NCI-H69 (cell line): ENCODE data around the gene KNG1.
"Not testable (repeated sequence)": the region's sequence is repeated elsewhere in the genome, so short reads cannot be mapped to it uniquely, and the experiment has no call there.

Experiments
- DNase-seq: peaks from one replicate; lab custom pipeline; 2025; lab: John Stamatoyannopoulos, UW

The KNG1 gene

DNA sequence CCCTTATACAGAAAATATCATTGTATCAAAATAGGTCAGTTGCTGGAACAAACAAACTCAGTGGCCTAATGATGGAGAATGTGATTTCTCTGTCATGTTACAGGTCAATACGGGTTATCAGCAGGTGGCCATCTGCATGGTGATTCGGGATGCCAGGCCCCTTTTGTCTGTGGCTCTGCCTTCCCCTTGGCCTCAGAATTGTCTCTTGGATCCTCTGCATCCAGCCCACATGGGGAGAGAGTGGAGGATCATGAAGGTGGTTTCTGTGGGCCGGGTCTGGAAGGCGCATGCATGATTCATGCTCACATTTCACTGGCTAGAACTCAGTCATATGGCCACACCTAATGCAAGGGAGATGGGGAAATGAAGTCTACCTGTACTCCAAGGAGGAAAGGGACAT is 6.5 kb upstream of the KNG1 start:
- DNase-seq: not testable (repeated sequence)

DNA sequence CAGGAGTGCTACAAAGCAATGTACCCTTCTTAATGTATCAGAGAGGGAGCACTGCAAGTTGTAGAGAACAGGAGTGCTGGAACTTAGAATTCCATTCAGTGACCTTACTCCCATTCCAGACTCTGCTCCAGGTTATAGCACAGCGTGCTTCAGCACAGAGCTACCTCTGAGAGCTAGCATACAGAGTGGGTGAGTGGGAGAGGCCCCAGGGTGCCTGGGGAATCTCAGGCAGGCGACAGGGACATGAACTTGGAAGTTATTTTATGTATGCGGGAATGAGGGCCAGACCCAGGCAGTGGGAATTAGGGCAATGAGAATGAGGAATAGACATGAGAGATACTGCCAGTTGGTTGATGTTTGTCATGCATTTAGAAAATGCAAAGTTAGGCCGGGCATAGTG is 3.7 kb upstream of the KNG1 start:
- DNase-seq: no peak

DNA sequence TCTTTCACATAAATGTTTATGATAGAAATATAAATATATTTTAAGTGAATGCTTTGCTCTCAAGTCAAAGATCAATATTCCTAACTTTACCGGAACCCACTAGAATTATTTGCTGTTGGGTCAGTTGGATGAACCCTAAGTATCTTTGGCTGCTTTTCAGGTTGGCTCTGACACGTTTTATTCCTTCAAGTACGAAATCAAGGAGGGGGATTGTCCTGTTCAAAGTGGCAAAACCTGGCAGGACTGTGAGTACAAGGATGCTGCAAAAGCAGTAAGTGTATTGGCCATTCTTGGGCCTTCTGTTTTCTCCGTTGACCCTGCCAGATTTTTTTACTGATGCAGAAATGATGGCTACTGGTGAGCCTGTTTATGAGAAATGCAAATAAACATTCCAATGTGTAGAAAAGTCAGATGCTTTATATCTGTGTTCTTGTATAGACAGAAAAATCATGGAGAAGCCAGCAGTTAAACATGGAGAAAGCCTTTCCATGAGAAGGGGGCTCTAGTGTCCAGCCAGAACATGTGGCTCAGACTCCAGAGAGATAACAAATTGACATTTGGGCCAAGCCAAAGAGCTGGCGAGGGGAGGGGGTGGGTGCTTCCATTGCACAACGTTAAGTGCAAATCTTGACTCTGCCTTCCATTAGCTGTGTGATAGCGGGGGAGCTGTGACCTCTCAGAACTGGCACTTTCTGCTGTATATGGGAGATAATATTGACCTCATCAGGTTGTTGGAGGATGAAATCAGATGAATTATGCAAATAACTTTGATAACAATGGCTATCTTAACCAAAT is 3.0 kb downstream of the KNG1 start:
- DNase-seq: no peak

DNA sequence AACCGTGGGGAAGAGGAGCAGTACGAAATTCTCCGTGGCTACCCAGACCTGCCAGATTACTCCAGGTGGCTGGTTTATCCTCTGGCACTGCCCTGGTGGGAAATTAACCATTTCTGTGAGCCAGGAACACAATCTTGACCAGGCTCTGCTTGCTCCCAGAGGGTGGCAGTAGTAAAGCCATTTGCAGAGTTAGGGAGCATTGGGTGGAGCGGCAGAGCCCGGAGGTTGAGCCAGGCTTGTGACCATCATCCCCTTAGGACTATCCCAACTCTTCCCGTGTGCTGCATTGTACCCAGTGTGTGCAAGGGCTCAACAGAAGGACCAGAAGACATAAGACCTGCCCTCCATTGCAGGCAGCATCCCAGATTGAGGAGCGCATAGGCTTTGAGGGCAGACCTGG is 5.3 kb downstream of the KNG1 start:
- peak; percentile 6 for DNase-seq

DNA sequence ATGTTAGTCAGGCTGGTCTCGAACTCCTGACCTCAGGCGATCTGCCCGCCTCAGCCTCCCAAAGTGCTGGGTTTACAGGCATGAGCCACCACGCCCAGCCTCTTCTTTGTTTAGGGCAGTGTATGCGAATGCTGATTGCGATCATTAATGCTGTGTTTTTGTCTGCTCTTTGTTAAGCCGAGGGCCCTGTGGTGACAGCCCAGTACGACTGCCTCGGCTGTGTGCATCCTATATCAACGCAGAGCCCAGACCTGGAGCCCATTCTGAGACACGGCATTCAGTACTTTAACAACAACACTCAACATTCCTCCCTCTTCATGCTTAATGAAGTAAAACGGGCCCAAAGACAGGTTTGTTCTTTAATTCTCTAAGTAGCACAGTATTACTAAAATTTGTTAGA is 7.8 kb downstream of the KNG1 start:
- peak; percentile 15 for DNase-seq

DNA sequence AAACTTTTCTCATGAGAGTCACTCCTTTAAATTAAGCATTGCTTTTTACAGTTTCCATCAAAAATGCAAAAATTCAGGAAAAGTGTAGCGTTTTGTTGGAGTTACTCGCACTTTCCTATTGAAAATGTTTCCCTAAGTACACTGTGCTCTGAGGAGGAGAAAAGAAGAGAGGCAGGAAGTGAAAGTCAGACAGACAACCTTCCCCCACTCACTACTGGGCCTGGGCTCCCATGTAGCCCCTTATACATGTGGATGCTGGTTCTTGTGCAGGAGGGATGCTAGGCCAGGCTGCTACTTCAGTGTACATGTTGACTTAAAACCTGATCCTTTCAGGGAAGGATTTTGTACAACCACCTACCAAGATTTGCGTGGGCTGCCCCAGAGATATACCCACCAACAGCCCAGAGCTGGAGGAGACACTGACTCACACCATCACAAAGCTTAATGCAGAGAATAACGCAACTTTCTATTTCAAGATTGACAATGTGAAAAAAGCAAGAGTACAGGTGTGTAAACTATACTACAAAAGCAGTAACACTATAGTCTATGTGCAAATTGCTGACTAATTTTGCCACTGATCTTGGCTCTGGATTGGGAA is 15.1 kb downstream of the KNG1 start:
- DNase-seq: no peak

DNA sequence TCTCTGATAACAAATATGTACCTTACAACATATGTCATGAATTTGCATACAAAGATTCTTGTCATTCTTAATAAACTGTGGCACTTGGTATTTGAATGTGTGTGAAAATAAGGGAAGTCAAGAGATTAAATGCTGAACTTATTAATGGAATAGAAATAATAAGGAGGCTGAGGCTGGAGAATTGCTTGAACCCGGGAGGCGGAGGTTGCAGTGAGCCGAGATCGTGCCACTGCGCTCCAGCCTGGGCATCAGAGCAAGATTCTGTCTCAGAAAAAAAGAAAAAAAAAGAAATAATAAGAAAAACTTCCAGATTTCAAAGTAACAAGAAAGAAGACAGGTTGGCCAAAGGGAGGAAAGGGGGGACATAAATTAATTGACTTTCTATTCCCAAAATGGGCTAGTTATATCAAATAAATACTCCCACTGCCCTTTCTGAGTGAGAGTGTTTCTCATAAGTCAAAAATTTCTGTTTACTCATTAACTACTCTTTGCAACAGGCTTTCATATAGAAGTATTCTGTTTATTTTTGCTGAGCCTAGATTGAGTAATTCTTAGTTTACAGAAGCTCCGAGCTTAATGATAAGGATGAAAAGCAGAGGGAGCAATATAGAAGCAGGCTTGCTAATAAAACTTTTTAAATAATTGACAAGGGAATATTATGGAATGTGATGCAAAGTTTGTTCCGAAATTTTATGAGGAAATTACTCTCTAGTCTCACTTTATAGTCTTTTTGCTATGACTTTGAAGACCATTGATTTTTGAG is 25.6 kb downstream of the KNG1 start:
- no peak for DNase-seq

DNA sequence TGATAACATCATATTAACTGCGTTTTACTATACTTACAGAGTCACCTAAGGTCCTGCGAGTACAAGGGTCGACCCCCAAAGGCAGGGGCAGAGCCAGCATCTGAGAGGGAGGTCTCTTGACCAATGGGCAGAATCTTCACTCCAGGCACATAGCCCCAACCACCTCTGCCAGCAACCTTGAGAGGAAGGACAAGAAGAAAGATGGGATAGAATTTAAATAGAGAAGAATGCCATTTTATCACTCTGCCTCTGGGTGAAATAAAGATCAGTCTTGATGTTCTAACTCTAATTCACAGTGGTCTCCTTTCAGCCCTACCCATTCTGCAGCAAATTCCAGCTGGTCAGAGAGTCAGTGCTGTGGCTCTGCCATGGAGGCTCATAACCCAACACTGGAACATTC is 26.5 kb downstream of the KNG1 start:
- no peak for DNase-seq

DNA sequence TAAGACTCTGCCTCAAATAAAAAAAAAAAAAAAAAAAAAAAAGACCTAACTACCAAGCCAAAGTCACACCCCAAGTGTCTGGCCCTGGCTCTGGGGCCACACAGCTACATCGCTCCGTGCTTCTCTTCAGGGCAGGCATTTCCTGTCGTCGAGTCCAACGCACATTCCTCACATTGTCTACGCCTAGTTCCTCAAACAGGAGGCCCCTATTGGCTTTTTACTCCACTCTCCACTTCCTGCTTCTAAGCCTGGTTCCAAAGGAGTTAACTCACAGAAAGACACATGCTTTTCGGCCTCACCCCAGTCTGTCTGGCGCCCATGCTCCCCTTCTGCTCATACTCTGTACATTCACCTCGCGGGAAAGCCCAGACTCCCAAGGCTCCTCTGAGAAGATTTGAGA is 28.8 kb downstream of the KNG1 start:
- peak; percentile 40 for DNase-seq

DNA sequence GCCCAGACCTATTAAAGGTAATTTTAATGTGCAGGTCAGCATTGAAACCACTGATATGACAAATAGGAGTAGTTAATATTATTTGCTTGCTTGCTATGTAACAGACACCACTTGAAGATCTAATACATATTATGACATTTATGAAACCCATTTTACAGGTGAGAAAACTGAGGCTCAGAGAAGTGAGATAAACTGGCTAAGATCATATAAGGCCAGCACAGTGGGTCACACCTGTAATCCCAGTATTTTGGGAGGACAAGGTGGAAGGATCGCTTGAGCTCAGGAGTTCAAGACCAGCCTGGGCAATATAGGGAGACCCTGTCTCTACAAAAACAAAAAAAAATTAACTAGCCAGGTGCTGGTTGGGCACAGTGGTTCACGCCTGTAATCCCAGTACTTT is 33.2 kb downstream of the KNG1 start:
- DNase-seq: no peak

DNA sequence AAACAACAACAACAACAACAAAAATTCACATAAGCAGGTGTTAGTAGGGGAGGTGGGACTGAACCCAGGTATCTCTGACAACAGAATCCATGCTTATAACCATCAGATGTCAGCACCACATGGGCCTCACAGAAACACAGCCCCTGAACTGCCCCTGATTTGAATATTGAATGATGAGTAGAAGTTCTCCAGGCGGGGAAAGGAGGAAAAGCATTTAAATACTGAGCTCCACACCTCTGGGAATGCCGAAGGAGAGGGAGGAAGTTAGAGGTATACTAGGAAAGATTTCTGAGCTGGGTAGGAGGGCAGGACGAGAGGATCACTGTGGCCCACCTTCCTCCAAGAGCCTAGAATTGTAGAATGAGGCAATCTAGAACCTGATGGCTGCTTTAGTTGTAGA is 34.3 kb downstream of the KNG1 start:
- DNase-seq: no peak

DNA sequence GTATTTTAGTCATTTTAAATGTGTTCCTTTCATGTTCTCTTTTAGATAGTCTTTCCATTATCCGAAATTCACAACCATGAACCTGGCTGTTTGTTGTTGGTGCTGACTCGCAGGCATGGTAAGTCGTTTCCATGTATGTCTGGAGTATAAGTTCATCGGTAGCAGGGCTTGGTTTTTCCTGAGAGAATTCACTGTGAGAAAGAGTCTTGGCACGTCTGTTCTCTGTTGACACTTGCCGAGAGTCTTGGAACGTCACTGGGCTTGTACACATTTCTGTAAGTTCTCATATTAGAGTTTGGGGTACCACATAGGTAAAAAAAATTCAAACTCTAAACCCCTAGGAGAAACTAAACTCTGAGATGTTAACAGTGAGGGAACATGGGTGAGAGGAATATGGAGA is 36.8 kb downstream of the KNG1 start:
- DNase-seq: no peak

DNA sequence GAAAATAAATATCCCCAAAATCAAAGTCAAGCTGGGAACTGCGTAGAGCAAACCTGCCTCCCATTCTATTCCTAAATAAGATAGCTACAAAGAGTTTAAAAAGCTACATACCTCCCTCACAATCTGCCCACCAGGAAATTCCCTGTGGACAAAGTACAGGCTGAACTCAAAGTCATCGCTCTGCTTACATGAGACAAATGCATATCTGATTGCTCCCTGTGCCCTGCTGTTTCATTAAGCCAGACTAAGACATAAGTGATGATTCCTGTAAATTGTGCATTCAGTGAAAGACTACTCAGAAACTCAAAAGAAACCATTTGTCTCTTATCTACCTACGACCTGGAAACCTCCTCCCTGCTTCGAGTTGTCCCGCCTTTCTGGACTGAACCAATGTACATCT is 37.7 kb downstream of the KNG1 start:
- no peak for DNase-seq

DNA sequence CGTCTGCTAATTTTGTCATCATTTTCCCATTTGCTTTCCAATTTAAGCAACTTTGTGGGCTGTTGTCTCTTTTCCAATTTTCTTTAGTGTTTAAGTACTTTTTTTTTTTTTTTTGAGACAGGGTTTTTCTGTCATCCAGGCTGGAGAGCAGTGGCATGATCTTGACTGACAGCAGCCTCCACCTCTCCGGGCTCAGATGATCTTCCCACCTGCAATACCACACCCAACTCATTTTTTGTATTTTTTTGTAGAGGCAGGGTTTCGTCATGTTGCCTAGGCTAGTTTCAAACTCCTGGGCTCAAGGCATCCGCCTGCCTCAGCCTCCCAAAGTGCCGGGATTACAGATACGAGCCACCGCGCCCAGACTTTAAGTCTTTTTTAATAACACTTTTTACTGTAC is 40.1 kb downstream of the KNG1 start:
- no peak for DNase-seq

DNA sequence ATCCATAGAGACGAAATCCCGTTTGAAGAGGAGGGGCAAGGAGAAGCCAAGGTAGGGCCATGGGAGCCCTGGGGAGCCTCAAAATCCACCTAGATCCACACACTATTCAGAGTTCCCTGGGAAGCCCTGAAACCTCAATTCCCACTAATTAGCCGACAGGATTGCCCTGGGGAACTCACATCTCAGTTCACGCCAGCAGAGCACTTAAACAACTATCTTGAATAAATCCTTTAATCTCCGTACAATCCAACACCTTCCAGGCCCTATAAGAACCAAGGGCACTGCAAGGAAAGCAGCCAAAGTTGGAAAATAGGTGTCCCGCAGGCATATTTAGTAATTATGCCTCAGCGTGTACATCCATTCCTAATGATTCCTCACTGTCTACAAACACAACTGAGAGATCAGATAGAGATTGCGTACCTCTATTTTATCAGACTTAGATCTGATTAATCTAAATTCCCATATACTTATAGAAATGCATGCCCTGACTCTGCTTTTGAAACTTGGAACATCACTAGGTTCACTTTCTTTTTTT is 40.6 kb downstream of the KNG1 start:
- no peak for DNase-seq

DNA sequence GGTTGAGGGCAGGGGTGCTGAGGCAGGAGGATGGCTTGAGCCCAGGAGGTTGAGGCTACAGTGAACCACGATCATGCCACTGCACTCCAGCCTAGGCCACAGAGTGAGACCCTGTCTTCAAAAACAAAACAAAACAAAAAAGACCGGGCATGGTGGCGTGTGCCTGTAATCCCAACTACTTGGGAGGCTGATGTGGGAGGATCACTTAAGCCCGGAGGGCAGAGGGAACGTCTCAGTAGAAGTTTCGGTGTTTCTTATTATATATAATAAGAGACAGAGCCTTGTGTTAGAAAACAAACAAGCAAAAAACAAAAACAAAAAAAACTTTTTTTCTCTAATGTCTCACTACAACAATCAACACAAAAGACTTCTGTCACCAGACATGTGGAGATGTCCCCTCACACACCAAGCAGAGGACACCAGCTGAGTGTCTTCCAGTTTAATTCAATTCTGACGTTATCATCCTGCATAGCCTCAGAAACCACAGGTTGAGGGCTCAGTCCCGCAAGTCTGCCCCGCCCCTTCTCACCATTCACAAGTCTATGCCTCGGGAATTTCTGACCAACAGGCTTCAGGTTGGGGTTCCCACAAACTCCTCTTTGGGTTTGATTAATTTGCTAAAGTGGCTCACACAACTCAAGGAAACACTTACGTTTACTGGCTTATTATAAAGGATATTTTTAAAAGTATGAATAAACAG is 42.2 kb downstream of the KNG1 start:
- no peak for DNase-seq

DNA sequence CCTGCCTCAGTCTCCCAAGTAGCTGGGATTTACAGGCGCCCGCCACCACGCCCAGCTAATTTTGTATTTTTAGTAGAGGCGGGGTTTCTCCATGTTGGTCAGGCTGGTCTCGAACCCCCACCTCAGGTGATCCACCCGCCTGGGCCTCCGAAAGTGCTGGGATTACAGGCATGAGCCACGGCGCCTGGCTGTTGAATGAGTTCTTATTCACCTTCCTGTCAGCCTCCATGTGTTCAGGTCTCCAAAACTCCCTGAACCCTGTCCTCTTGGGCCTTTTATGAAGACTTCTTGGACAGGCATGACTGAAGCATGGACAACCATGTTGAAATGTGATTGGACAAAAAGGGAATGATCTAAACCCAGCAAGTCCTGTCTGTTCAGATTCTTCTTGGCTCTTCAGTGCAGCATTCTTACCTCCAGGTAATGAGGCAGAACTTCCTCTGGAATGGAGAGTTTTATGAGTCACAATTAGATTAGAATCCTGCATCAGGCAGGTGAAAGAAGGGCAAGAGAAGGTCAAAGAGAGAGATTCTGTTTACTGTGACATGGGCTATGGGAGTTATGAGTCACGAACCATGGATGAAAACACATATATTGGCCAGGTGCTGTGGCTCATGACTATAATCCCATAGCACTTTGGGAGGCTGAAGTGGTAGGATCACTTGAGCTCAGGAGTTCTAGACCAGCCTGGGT is 43.1 kb downstream of the KNG1 start:
- no peak for DNase-seq

DNA sequence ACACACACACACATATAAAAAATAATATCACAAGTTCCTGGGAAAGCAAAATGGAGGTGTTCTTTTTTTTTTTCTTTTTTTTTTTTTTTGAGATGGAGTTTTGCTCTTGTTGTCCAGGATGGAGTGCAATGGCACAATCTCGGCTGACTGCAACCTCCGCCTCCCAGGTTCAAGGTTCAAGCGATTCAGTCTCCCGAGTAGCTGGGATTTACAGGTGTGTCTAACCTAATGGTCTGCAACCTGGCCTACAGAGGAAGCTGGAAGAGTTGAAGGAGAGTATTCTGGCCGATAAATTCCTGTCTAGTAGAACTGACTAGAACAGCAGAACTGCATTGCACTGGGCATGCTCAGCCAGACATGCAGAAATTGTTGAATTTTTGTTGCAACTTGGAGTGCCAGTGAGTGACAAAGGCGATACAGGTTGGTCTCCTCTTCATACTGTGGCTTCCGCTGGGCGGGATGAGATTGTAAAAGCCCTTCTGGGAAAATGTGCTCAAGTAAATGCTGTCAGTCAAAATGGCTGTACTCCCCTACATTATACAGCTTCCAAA is 43.8 kb downstream of the KNG1 start:
- no peak for DNase-seq

DNA sequence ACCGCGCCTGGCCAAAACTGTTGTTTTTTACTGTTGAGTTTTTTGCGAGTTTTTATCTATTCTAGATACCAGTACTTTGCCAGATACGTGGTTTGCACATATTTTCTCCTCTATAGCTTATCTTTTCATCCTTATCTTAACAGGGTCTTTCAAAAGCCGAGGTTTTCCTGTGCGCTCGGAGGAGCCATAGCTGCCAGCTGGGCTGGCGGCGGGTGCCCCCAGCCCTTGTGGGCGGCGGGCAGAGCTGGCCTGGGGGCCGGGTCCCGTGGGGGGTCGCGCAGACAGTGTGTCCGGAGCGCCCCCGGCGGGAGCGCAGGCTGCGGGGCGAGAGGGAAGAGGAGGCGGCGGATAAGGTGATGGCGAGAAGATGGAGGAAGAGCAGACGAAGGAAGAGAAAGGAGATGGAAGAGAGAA is 55.1 kb downstream of the KNG1 start:
- no peak for DNase-seq

DNA sequence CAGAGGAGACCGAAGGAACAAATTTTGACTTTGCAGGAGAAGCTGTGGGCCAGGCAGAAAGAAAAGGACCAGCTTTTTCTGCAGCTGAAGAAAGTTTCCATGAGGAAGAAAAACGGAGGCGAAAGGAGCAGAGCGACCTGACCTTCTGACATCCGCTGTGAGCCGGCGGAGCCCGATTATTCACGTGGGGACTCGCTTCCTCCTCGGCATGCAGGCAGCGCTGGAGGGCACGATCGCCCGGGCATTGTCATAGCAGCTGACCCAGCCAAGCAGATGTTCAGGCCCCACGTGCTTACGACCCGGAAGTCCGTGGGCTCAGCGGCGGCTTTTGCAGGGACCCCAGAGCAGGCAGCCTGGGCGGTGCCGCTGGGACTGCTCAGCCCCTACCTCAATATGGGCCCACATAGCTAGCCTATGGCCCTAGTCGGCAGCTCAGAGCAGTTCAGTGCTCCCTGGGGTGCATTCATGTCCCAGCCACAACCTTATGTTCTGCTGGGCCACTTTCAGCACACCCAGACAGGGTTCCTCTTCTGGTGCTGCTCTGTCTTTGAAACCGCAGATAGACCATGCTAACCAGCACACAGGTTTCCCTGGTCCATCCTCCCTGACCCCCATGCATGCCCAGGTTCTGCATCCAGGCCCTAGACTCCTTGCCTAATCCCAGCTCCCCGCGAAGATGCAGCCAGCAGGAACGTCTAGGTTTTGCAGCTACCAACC is 55.7 kb downstream of the KNG1 start:
- DNase-seq: peak; percentile 35

DNA sequence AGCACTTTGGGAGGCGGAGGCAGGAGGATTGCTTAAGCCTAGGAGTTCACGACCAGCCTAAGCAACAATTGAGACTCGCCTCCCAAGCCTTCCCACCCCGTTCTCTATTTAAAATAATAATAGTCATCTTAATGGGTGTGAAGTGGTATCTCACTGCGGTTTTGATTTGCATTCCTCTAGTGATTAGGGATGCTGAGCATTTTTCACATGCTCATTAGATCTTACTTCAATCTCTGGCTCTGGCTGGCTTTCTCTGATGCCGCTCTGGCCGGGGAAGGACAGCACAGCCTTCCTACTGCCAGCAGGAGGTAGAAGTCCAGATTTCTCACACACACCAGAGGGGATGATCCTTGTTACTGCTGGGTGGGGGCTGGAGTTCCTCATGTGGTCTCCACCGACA is 58.8 kb downstream of the KNG1 start:
- no peak for DNase-seq
